K562 (cell line): Measurements from ENCODE around the gene SLC2A13. TPM values are rescaled to one million over a fixed set of nuclear protein-coding genes. Genes with fewer than 3 reads are reported as not detected.

ENCODE experiments used
- ATAC-seq: fragments of 200-7000 bp; cut with Tn5 transposase; 3 replicates; pipeline ENCODE4 v1.9.1; 2020; ENCODE audit warnings: moderate library complexity
- BruUV-seq: library from RNA; stranded (reverse); fragments of 400-500 nt; replicated peaks from 2 replicates; lab custom pipeline; 2021; lab: Mats Ljungman, UMichigan
- CTCF ChIA-PET: fragments of 300-600 bp; formaldehyde crosslinking; extraction: SDS; loops from one replicate; lab custom pipeline; 2021; ENCODE audit warnings: low intra/inter-chr PET ratio; lab: Yijun Ruan, JAX
- POLR2A ChIA-PET: fragments of 300-600, 350-650 bp; sonication (Branson Sonifier 250); formaldehyde crosslinking; extraction: SDS; loops from one replicate; lab custom pipeline; 2021; ENCODE audit warnings: antibody characterized with exemption, inconsistent platforms; lab: Yijun Ruan, JAX
- DNase-seq, 4 experiments: peaks; one replicate each; pipeline versions ENCODE4 v3.0.0 to v3.0.0-alpha.2; 2011 to 2018; ENCODE audit warnings: low spot score in 3 of 4, mixed read lengths in 3 of 4; ENCODE audit errors: extremely low read depth in 1 of 4
- FAIRE-seq: peaks from 2 replicates; lab custom pipeline; 2011; peaks lifted over from hg19 to GRCh38; lab: Jason Lieb, UNC
- H2AFZ ChIP-seq: 2 replicates; pipeline ENCODE4 v1.6.0; 2011; ENCODE audit warnings: low read depth, low read length, control low read depth, inconsistent platforms
- H3K27ac ChIP-seq: fragments of 200-600 bp; 3 replicates; pipeline ENCODE4 v1.8.0; 2011; ENCODE audit warnings: low read depth, mild to moderate bottlenecking, control low read depth, inconsistent platforms, low read length, moderate library complexity, mixed read lengths; ENCODE audit errors: extremely low read depth
- H3K27me3 ChIP-seq, 2 experiments: fragments of 300-600 bp in 1 of 2; 2 replicates in 1 of 2; 3 replicates in 1 of 2; pipeline versions ENCODE4 v1.6.0 to v1.8.0; 2011; ENCODE audit warnings: inconsistent platforms in 2 of 2, low read length in 2 of 2, mild to moderate bottlenecking in 1 of 2, mixed read lengths in 1 of 2, moderate library complexity in 1 of 2; ENCODE audit not compliant: control insufficient read depth in 2 of 2, insufficient read depth in 2 of 2
- H3K36me3 ChIP-seq: fragments of 300-600 bp; 3 replicates; pipeline ENCODE4 v1.8.0; 2011; ENCODE audit warnings: mild to moderate bottlenecking, low read length, inconsistent platforms; ENCODE audit not compliant: control insufficient read depth, insufficient read depth
- H3K4me1 ChIP-seq, 2 experiments: fragments of 200-600 bp in 1 of 2; replicated peaks in 1 of 2; 2 replicates in 1 of 2; 3 replicates in 1 of 2; pipeline versions ENCODE4 v1.5.1 to v1.8.0; 2011; ENCODE audit warnings: inconsistent platforms in 2 of 2, low read length in 2 of 2, mild to moderate bottlenecking in 1 of 2, mixed read lengths in 1 of 2, moderate library complexity in 1 of 2; ENCODE audit not compliant: control insufficient read depth in 2 of 2, insufficient read depth in 2 of 2
- H3K4me2 ChIP-seq: 2 replicates; pipeline ENCODE4 v1.6.1; 2011; ENCODE audit warnings: low read length, control low read depth, inconsistent platforms, mixed read lengths; ENCODE audit not compliant: insufficient read depth
- H3K4me3 ChIP-seq: fragments of 200-600 bp; sonication (generic), shearing (Covaris generic); 2 replicates; pipeline ENCODE4 v1.5.1; 2016; ENCODE audit warnings: control low read depth, inconsistent platforms
- H3K79me2 ChIP-seq: fragments of 200-600 bp; 3 replicates; pipeline ENCODE4 v1.8.0; 2011; ENCODE audit warnings: low read length, inconsistent platforms; ENCODE audit not compliant: control insufficient read depth, insufficient read depth
- H3K9ac ChIP-seq, 2 experiments: 2 replicates each; pipeline versions ENCODE4 v1.6.0 to v1.6.1; 2011; ENCODE audit warnings: low read depth in 2 of 2, low read length in 2 of 2, control low read depth in 1 of 2, inconsistent platforms in 1 of 2, mild to moderate bottlenecking in 1 of 2, mixed read lengths in 1 of 2; ENCODE audit not compliant: insufficient read depth in 1 of 2
- H3K9me1 ChIP-seq: one replicate; pipeline ENCODE4 v1.6.0; 2011; ENCODE audit warnings: inconsistent platforms, mild to moderate bottlenecking, low read length, moderate library complexity; ENCODE audit not compliant: control insufficient read depth, insufficient read depth
- H3K9me3 ChIP-seq: replicated peaks from 2 replicates; pipeline ENCODE4 v1.5.1; 2011; ENCODE audit warnings: low read depth, low read length, inconsistent platforms; ENCODE audit not compliant: control insufficient read depth, insufficient read depth
- H4K20me1 ChIP-seq: replicated peaks from 2 replicates; pipeline ENCODE4 v1.6.1; 2011; ENCODE audit warnings: low read length, inconsistent platforms, mixed read lengths; ENCODE audit not compliant: control insufficient read depth, insufficient read depth
- CBX5 ChIP-seq: IDR thresholded peaks from 2 replicates; pipeline ENCODE4 v1.6.1; 2014; ENCODE audit warnings: low read depth, borderline replicate concordance
- CCNT2 ChIP-seq: IDR thresholded peaks from 2 replicates; pipeline ENCODE4 v1.6.1; 2011; ENCODE audit warnings: borderline replicate concordance, low read depth, mild to moderate bottlenecking, moderate library complexity, mixed read lengths, low read length; ENCODE audit not compliant: insufficient read length; ENCODE audit errors: extremely low read depth
- COPS2 ChIP-seq: fragments of 450-650 bp; conservative IDR thresholded peaks from 2 replicates; pipeline ENCODE4 v1.6.1; 2016; ENCODE audit warnings: mild to moderate bottlenecking, moderate library complexity
- EP300 ChIP-seq: IDR thresholded peaks from 2 replicates; pipeline ENCODE4 v1.6.1; 2012; ENCODE audit warnings: low read length, improper control_type of control experiment
- ESRRB ChIP-seq: fragments of 250-450 bp; sonication (Bioruptor Pico); IDR thresholded peaks from 2 replicates; pipeline ENCODE4 v1.5.0; 2020; ENCODE audit warnings: mild to moderate bottlenecking, moderate library complexity, borderline replicate concordance
- FOXK2 ChIP-seq, 2 experiments: fragments of 450-650 bp; IDR thresholded peaks in 1 of 2; conservative IDR thresholded peaks in 1 of 2; 2 replicates each; pipeline ENCODE4 v1.6.1; 2016; ENCODE audit warnings: low read depth in 2 of 2, mild to moderate bottlenecking in 1 of 2
- GATAD2A ChIP-seq: fragments of 450-650 bp; IDR thresholded peaks from 2 replicates; pipeline ENCODE4 v1.6.1; 2017
- KLF1 ChIP-seq: fragments of 450-650 bp; IDR thresholded peaks from 2 replicates; pipeline ENCODE4 v1.6.1; 2016; ENCODE audit warnings: missing genetic modification characterization, missing compliant biosample characterization
- MEIS2 ChIP-seq: fragments of 450-650 bp; IDR thresholded peaks from 2 replicates; pipeline ENCODE4 v1.6.1; 2014; ENCODE audit warnings: mild to moderate bottlenecking; ENCODE audit not compliant: partially characterized antibody
- PCBP1 ChIP-seq: fragments of 200-400 bp; formaldehyde crosslinking; IDR thresholded peaks from 2 replicates; pipeline ENCODE4 v1.6.1; 2018; ENCODE audit warnings: mild to moderate bottlenecking, low read depth, low read length; ENCODE audit not compliant: poor library complexity, severe bottlenecking
- SRSF1 ChIP-seq: fragments of 200-400 bp; formaldehyde crosslinking; IDR thresholded peaks from 2 replicates; pipeline ENCODE4 v1.6.1; 2017; ENCODE audit warnings: mild to moderate bottlenecking, low read depth, low read length, moderate library complexity
- YBX1 ChIP-seq: fragments of 450-650 bp; IDR thresholded peaks from 2 replicates; pipeline ENCODE4 v1.7.1; 2016; ENCODE audit warnings: mild to moderate bottlenecking
- ZC3H11A ChIP-seq: IDR thresholded peaks from 2 replicates; pipeline ENCODE4 v1.6.1; 2012; ENCODE audit warnings: low read depth, low read length, improper control_type of control experiment
- ZFP1 ChIP-seq: fragments of 450-650 bp; formaldehyde crosslinking; IDR thresholded peaks from 2 replicates; pipeline ENCODE4 v1.4.0; 2020; ENCODE audit warnings: mild to moderate bottlenecking, mixed read lengths
- ZNF316 ChIP-seq: fragments of 450-650 bp; IDR thresholded peaks from 2 replicates; pipeline ENCODE4 v1.6.1; 2016
- ZNF507 ChIP-seq: conservative IDR thresholded peaks from 2 replicates; pipeline ENCODE4 v1.6.1; 2017; ENCODE audit warnings: missing genetic modification characterization, missing compliant biosample characterization
- ZNF511 ChIP-seq: sonication (generic); formaldehyde crosslinking; IDR thresholded peaks from 2 replicates; pipeline ENCODE4 v1.8.0; 2022; ENCODE audit warnings: mild to moderate bottlenecking, missing genetic modification reagents
- WGBS: fragments of 100-300 bp; shearing (Covaris generic); methylation state at CpG from one replicate; pipeline ENCODE4 v1.1.6; 2016; ENCODE audit warnings: low coverage, mixed read lengths; ENCODE audit not compliant: insufficient coverage; ENCODE audit errors: missing lambda C conversion rate; 5-methylcytosine and 5-hydroxymethylcytosine counted together
- in situ Hi-C: fragments of 300-500 bp; cut with MboI; formaldehyde crosslinking; loops from 4 replicates; pipeline ENCODE4 v1.15.0; 2018; ENCODE audit warnings: inconsistent platforms, mixed read lengths
- intact Hi-C: fragments of 100-400 bp; cut with micrococcal nuclease; formaldehyde crosslinking; loops from 2 replicates; pipeline ENCODE4 v1.14.2; 2022
- polyA plus RNA-seq, 8 experiments: library from polyadenylated mRNA; depleted of rRNA in 4 of 8; stranded (reverse) in 5 of 8; unstranded in 3 of 8; fragments of >200 nt; fragmentation: Nextera tagmentation in 2 of 8; fragmentation: Illumina TruSeq in 1 of 8; extraction: Ambion mirVana in 2 of 8; extraction: Trizol in 1 of 8; gene quantifications; 2 replicates each; pipeline versions ENCODE4 v1.2.1 to v1.2.3, GENCODE V29; 2011 to 2014; ENCODE audit warnings: inconsistent platforms in 1 of 8, missing spikeins in 1 of 8
- total RNA-seq, 7 experiments: library from RNA; depleted of rRNA in 6 of 7; stranded (reverse); fragments of >200 nt in 6 of 7; fragmentation: Illumina TruSeq in 2 of 7; extraction: Trizol in 2 of 7; gene quantifications; 2 replicates each; pipeline versions ENCODE4 v1.2.1 to v1.2.3, GENCODE V29; 2011 to 2021; ENCODE audit warnings: low replicate concordance in 1 of 7
- TF ChIP-seq, protein P1 (sequence below): sonication (generic); formaldehyde crosslinking; IDR thresholded peaks from 2 replicates; pipeline ENCODE4 v1.8.1; 2022; ENCODE audit warnings: missing genetic modification reagents

SLC2A13 gene
- total and polyA plus RNA-seq, 9 of the 15 experiments (the other 6 are each of a cell fraction or from before 2014, with no cell fraction given): 1.7 to 12.4 (median 9.0) TPM

DNA sequence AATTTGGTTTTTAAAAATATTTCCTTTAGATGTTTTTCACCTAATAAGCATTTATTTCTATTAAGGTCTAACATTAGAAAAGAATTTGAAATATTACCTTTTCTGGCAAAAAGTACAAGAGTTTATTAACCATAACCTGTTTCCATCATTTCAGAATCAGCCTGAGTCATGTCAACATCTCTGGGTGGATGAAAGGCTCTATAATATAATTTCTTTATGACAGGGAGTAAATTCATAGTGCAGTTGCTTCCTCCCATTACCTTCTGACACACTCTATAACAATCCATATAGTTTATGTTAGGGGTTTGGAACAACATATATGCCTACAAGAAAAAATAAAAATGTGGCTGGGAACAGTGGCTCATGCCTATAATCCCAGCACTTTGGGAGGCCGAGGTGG, 134.5 kb downstream of the SLC2A13 start:
- in situ Hi-C loops: no loop called here
- TF ChIP-seq KLF1 (tag): no peak
- TF ChIP-seq ZNF316: 0 out of 2 replicates have a peak, but pooled peaks have one; percentile 2
- ChIA-PET POLR2A (no interaction called here), CTCF (no interaction called here)
- no peak overlapping the region for H2AFZ ChIP-seq
- no CpG with 5 or more reads among the region's 1 CpG for WGBS
- H3K9me1 ChIP-seq: no peaks in the 10 kb centered on the region
- H3K9ac ChIP-seq: no peak overlapping the region
- no peak overlapping the region for H3K4me2 ChIP-seq
- DNase-seq (no peak), FAIRE-seq (no peak), ATAC-seq (no peak)
- H3K4me1 ChIP-seq: no peaks in the 10 kb centered on the region; a peak in 1 of 5 replicates
- H4K20me1 ChIP-seq: no peaks in the 10 kb centered on the region
- H3K9me3 ChIP-seq: no peaks in the 10 kb centered on the region
- no peaks in the 10 kb centered on the region for H3K27me3 ChIP-seq
- no TSS peak for BruUV-seq
- H3K36me3 ChIP-seq: no peaks in the 10 kb centered on the region
- no peak overlapping the region for H3K4me3 ChIP-seq
- H3K27ac ChIP-seq: no peak overlapping the region
- no peaks in the 10 kb centered on the region for H3K79me2 ChIP-seq
- intact Hi-C loops: no loop called here

DNA sequence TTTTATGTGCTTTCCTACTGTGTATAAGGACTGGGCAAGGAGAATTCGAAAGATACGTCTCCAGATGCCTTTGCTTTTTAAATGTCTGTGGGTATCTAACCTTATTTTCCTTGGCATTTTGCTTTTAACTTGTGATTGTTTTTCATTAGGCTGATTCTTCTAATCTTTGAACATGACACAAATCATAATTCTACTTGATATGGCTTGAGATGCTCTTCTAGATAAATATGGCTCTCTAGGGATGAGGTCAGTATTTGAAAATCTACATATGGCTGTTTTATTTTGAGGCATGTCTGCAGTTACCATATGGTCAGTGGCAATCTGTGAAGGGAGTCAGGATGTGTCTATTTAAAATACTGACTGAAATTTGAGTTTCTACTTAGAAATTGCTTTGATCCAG, 139.2 kb downstream of the SLC2A13 start:
- Histone ChIP-seq H3K4me1 (no peaks in the 10 kb centered on the region), H3K27me3 (no peaks in the 10 kb centered on the region), H3K9me3 (no peaks in the 10 kb centered on the region), H3K27ac (no peak overlapping the region), H3K79me2 (no peaks in the 10 kb centered on the region), H2AFZ (no peak overlapping the region), H4K20me1 (no peaks in the 10 kb centered on the region), H3K36me3 (no peaks in the 10 kb centered on the region), H3K9ac (no peak overlapping the region), H3K4me2 (no peak overlapping the region), H3K9me1 (no peaks in the 10 kb centered on the region), H3K4me3 (no peak overlapping the region)
- TF ChIP-seq ESRRB: no peak
- no peak for TF ChIP-seq ZNF507 (tag)
- no peak for TF ChIP-seq ZC3H11A
- TF ChIP-seq CBX5: no peak
- no peak for TF ChIP-seq COPS2
- TF ChIP-seq, protein P1, sequence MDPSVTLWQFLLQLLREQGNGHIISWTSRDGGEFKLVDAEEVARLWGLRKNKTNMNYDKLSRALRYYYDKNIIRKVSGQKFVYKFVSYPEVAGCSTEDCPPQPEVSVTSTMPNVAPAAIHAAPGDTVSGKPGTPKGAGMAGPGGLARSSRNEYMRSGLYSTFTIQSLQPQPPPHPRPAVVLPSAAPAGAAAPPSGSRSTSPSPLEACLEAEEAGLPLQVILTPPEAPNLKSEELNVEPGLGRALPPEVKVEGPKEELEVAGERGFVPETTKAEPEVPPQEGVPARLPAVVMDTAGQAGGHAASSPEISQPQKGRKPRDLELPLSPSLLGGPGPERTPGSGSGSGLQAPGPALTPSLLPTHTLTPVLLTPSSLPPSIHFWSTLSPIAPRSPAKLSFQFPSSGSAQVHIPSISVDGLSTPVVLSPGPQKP (CRISPR knock-in tag): no peak
- no peak for TF ChIP-seq CCNT2
- no peak for TF ChIP-seq ZNF511 (CRISPR knock-in tag)
- no peak for TF ChIP-seq MEIS2
- TF ChIP-seq GATAD2A: no peak
- TF ChIP-seq ZFP1: no peak
- TF ChIP-seq SRSF1: no peak
- no peak for TF ChIP-seq YBX1
- no peak for TF ChIP-seq PCBP1
- TF ChIP-seq FOXK2 (conservative IDR thresholded peaks at IDR 0.05 in 1 of 2, IDR thresholded peaks at IDR 0.05 in 1 of 2; ENCODE audit: low read depth in 2 of 2): no peak
- no peak for TF ChIP-seq EP300
- no TSS peak for BruUV-seq
- WGBS: 85% methylated on average over 2 of the region's 2 CpGs
- in situ Hi-C loops (no loop called here), intact Hi-C loops (no loop called here)
- ATAC-seq (no peak), FAIRE-seq (no peak), DNase-seq (no peak)
- CTCF ChIA-PET: no interaction called here
- POLR2A ChIA-PET: no interaction called here
